ENCODE results near the gene TUFM. TPM values are rescaled to one million over a fixed set of nuclear protein-coding genes. Genes with fewer than 3 reads are reported as not detected.

TUFM gene
- total and polyA plus RNA-seq, 2 experiments from 2014 or later = 192 to 248 TPM

DNA sequence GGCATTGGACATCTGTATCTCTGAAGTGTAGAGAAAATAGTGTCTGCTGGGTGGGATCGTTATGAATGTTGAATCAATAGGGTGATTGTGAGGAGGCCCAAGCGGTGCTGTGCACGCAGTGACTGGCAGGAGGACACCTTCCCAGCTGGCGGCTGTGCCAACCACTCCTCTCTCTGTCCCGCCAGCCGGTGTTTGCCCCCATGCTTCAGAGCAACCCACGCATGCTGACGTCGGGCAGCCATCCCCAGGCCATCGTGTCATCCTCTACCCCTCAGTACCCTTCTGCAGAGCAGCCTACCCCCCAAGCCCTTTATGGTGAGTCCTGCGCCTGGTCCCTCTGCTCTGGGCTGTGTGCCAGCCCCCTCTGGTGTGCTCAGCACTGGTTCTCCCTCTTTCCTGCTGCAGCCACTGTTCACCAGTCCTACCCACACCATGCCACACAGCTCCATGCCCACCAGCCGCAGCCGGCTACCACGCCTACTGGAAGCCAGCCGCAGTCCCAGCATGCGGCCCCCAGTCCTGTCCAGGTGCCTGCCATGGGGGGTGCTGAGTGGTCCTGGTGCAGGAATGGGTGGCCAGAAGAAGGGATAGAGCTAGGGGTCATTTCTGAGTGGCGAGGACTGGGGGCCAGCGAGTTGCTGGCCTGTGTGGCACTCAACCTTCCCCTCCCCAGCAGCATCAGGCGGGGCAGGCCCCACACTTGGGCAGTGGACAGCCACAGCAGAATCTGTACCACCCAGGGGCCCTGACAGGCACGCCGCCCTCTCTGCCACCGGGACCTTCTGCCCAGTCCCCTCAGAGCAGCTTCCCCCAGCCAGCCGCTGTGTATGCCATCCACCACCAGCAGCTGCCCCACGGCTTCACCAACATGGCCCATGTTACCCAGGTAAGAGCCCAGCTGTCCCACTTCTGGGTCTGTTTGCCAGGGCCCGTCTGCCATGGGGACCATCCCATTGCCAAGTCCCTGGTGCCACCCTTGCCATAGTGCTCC, 11.0 kb downstream of the TUFM start:
- Histone ChIP-seq H3K4me2 (no peak overlapping the region), H2AFZ (no peak overlapping the region), H3K4me3 (no peak overlapping the region), H3K27ac (ENCODE audit: low read depth) (no peak overlapping the region), H3K79me2 (replicated peaks; ENCODE audit: insufficient read depth) (peaks cover 4% of the 10 kb centered on the region), H3K27me3 (ENCODE audit: insufficient read depth) (no peaks in the 10 kb centered on the region), H3K9me2 (ENCODE audit: insufficient read depth) (no peaks in the 10 kb centered on the region), H3K4me1 (ENCODE audit: insufficient read depth) (no peaks in the 10 kb centered on the region), H4K20me1 (replicated peaks; ENCODE audit: insufficient read depth) (peaks cover 12% of the 10 kb centered on the region), H3K36me3 (ENCODE audit: insufficient read depth) (peaks cover 49% of the 10 kb centered on the region), H3F3A (replicated peaks; ENCODE audit: low read depth) (peaks cover 29% of the 10 kb centered on the region)
- DNase-seq (ENCODE audit: low spot score) (no peak), ATAC-seq (no peak)
- no peak overlapping the region for H3K27ac Mint-ChIP-seq
- no peaks in the 10 kb centered on the region; the same call in 2 of the 3 replicates for H3K4me1 Mint-ChIP-seq
- peaks cover 17% of the 10 kb centered on the region for H3K27me3 Mint-ChIP-seq (ENCODE audit: insufficient read depth, low read depth, poor library complexity)
- H3K36me3 Mint-ChIP-seq (ENCODE audit: low read depth) = peaks cover 94% of the 10 kb centered on the region
- H3K4me3 Mint-ChIP-seq = no peak overlapping the region
- TF ChIP-seq STAT1 (IDR thresholded peaks at IDR 0.05; ENCODE audit: unreplicated experiment) (no peak), ZNF331 (CRISPR knock-in tag; IDR thresholded peaks at IDR 0.05; ENCODE audit: low read depth) (no peak), CREB1 (CRISPR knock-in tag; IDR thresholded peaks at IDR 0.05; ENCODE audit: low read depth) (no peak), ZNF114 (CRISPR knock-in tag; IDR thresholded peaks at IDR 0.05) (no peak), NANOG (IDR thresholded peaks at IDR 0.05; ENCODE audit: borderline replicate concordance) (no peak), POLR2AphosphoS5 (IDR thresholded peaks at IDR 0.05; ENCODE audit: low read depth) (no peak), JUNB (IDR thresholded peaks at IDR 0.05; ENCODE audit: unreplicated experiment) (no peak), EZH2phosphoT487 (IDR thresholded peaks at IDR 0.05; ENCODE audit: unreplicated experiment) (no peak)
- TF ChIP-seq, protein P1, sequence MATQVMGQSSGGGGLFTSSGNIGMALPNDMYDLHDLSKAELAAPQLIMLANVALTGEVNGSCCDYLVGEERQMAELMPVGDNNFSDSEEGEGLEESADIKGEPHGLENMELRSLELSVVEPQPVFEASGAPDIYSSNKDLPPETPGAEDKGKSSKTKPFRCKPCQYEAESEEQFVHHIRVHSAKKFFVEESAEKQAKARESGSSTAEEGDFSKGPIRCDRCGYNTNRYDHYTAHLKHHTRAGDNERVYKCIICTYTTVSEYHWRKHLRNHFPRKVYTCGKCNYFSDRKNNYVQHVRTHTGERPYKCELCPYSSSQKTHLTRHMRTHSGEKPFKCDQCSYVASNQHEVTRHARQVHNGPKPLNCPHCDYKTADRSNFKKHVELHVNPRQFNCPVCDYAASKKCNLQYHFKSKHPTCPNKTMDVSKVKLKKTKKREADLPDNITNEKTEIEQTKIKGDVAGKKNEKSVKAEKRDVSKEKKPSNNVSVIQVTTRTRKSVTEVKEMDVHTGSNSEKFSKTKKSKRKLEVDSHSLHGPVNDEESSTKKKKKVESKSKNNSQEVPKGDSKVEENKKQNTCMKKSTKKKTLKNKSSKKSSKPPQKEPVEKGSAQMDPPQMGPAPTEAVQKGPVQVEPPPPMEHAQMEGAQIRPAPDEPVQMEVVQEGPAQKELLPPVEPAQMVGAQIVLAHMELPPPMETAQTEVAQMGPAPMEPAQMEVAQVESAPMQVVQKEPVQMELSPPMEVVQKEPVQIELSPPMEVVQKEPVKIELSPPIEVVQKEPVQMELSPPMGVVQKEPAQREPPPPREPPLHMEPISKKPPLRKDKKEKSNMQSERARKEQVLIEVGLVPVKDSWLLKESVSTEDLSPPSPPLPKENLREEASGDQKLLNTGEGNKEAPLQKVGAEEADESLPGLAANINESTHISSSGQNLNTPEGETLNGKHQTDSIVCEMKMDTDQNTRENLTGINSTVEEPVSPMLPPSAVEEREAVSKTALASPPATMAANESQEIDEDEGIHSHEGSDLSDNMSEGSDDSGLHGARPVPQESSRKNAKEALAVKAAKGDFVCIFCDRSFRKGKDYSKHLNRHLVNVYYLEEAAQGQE (IDR thresholded peaks at IDR 0.05; ENCODE audit: unreplicated experiment) = no peak
- TF ChIP-seq, protein P2, sequence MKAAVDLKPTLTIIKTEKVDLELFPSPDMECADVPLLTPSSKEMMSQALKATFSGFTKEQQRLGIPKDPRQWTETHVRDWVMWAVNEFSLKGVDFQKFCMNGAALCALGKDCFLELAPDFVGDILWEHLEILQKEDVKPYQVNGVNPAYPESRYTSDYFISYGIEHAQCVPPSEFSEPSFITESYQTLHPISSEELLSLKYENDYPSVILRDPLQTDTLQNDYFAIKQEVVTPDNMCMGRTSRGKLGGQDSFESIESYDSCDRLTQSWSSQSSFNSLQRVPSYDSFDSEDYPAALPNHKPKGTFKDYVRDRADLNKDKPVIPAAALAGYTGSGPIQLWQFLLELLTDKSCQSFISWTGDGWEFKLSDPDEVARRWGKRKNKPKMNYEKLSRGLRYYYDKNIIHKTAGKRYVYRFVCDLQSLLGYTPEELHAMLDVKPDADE (IDR thresholded peaks at IDR 0.05) = no peak
- H3K9me3 Mint-ChIP-seq = peaks cover 3% of the 10 kb centered on the region; the same call in 2 of the 3 replicates

DNA sequence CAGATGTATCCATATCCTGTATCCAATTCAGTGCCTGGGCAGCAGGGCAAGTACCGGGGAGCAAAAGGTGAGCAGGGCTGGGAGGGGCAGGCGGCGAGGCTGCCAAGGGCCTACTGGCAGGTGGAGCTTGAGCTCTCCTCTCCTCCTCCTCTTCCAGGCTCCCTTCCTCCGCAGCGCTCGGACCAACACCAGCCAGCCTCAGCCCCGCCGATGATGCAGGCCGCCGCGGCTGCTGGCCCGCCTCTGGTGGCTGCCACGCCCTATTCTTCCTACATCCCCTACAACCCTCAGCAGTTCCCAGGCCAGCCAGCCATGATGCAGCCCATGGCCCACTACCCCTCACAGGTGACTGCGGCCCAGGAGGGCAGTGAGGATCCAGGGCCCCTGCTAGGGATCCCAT, 11.8 kb downstream of the TUFM start:
- peaks cover 100% of the 10 kb centered on the region for H3K36me3 Mint-ChIP-seq (ENCODE audit: low read depth)
- no peak overlapping the region for H2AFZ ChIP-seq
- DNase-seq (ENCODE audit: low spot score) = no peak
- H3K9me3 Mint-ChIP-seq = peaks cover 3% of the 10 kb centered on the region; the same call in 2 of the 3 replicates
- peaks cover 13% of the 10 kb centered on the region for H4K20me1 ChIP-seq (replicated peaks; ENCODE audit: insufficient read depth)
- peaks cover 12% of the 10 kb centered on the region for H3K79me2 ChIP-seq (replicated peaks; ENCODE audit: insufficient read depth)
- H3K4me1 Mint-ChIP-seq = no peaks in the 10 kb centered on the region; the same call in 2 of the 3 replicates
- no peak for ATAC-seq
- no peaks in the 10 kb centered on the region for H3K4me1 ChIP-seq (ENCODE audit: insufficient read depth)
- no peak overlapping the region for H3K27ac ChIP-seq (ENCODE audit: low read depth)
- H3K4me3 Mint-ChIP-seq = no peak overlapping the region
- H3K4me3 ChIP-seq = no peak overlapping the region
- H3K27me3 ChIP-seq (ENCODE audit: insufficient read depth) = no peaks in the 10 kb centered on the region
- H3F3A ChIP-seq (replicated peaks; ENCODE audit: low read depth) = peaks cover 30% of the 10 kb centered on the region
- H3K9me2 ChIP-seq (ENCODE audit: insufficient read depth) = no peaks in the 10 kb centered on the region
- H3K4me2 ChIP-seq = no peak overlapping the region
- H3K27me3 Mint-ChIP-seq (ENCODE audit: insufficient read depth, low read depth, poor library complexity) = peaks cover 17% of the 10 kb centered on the region
- no peak for TF ChIP-seq EZH2phosphoT487 (IDR thresholded peaks at IDR 0.05; ENCODE audit: unreplicated experiment)
- no peak overlapping the region for H3K27ac Mint-ChIP-seq
- H3K36me3 ChIP-seq (ENCODE audit: insufficient read depth) = peaks cover 57% of the 10 kb centered on the region
